Activated T-helper 9 cell treated with anti-CD3 and anti-CD28 coated beads, Interleukin-2, amount 50 U/mL, for 16 hours (primary cell): Measurements from ENCODE around the gene PAX5.

Experiments
- DNase-seq: peaks from one replicate; pipeline ENCODE4 v3.0.0-alpha.2; 2020; ENCODE audit warnings: low read depth

PAX5 gene

DNA sequence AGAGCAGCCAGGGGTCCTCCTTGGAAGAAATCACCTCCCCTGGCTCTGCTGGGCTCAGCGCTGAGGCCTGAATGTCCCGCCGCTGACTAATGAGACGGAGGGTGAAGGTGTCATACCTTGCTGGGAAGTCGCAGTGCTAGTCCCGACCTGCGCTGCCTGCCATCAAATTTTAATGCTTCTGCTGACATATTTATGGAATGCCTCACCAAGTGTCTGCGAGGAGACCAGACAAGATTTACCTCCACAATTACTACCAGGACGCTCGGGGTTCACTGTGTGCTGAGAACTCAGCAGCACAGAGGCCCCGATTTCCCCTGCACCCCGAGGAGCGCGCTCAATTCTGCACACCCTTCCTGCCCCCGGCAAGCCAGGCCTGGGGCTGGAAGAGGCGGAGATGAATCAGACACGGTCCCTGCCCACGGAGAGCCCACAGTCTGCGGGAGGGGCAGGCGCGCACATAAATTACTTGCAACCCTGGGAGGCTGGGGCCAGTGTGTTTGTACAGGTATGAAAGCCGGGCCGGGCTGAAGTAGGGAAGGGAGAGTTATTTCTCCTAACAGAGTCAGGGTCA, 175.2 kb downstream of the PAX5 start:
- DNase-seq = no peak

DNA sequence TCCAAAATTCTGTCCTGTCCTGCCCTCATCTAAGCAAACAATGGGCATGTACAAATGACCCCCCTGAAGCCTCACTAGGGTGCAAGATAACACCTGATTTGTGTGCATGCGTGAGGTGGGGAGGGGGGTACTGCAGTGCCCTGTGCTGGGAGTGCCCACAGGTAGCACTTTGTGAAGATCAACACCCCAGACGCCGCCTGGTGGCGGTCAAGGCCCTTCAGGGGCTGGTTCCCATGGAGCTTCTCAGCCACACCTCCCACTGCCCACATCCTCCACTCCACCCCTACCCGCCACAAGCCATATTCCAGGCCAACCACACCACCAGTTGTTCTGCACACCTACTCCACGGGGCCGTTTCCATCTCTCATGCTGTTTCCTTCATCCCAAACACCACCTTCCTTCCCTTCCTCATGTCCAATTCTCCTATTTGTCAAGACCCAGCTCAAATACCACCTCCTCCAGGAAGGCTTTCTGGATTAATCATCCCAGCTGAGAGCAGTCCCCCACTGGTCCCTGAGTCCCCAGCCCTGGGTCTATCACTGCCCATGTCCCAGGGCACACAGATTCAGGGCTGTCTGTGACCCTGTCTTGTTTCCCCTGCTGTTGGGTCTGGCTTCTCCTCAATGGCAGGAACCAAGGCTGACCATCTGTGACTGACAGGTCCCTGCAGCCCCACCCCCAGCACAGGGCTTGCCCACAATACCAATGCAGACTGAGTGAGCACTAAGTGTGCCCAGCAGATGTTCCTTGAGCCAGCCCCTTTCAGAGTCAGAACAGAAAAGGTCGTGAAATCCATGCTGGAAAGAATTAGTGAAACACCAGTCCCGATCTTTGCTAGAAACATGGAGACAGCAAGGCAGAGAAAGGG, 178.4 kb downstream of the PAX5 start:
- DNase-seq = no peak

DNA sequence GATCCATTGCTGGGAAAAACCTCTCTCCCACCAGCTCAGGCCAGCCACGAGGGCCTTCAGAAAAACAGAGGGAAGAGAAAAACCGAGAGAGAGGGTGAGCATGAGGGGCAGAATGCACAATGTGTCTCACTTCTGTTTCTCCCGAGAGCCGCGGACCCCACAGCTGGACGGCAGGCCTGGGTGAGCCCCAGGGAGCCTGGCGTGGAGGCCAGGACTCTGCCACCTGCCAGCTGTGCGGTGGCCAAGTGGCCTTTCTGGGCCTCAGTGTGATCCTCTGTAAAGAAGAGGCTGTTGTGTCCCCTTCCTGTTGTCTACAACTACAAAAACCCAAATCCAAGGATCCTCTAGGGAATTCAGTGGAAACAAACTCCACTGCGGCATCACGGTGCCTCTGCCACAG, 179.3 kb downstream of the PAX5 start:
- DNase-seq = no peak

DNA sequence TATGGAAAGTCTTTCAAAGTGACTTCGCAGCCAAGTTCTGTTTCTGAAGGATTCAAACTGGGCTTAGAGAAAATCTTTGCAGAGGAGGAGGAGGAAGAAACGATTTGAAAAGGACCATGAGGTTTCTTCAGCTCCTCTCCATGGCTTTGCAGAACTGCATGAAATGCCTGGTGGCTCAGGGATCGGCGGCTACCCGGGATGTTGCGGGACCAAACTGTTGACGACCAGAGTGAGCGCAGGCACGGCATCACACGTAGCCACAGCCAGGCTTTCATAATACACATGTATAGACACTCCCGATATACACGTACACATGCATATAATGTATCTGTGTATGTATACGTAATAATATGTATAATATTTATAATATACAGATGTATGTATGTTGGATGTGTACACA, 180.0 kb downstream of the PAX5 start:
- no peak for DNase-seq

DNA sequence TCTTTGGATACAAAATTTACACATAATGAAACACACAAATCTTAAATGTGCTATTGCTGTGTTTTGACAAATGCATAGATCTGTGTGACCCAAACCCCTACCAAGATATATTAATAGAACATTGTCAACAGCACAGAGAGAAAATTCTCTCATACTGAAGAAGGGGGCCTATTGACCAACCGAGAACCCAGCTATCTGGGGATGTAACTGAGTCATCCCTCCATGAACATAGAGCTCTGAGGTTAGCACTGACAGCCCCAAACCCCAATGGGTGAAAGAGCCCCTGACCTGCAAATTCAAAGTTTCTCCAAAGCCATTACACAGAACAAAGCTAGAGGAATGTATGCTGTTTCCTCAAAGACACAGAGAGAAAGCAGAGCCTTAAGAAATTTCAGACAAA, 180.8 kb downstream of the PAX5 start:
- no peak for DNase-seq

DNA sequence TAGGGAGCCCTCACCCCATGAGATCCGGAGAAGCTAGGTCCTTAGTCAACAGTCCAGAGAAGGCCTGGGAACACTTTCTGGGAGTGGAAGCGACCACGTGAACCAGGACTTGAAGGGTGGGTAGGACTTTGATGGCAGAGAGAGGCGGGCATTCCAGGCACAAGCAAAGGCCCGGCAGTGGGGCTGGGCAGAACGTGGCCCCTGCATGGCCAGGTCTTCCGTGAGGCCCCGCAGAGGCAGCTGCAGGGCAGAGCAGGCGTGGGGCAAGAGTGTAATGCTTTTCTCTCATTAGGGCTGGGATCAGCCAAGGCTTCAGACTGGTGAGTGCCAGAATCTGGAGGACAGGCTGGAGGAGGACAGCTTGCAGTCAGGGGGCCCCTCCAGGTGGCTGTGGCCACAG, 184.1 kb downstream of the PAX5 start:
- no peak for DNase-seq

DNA sequence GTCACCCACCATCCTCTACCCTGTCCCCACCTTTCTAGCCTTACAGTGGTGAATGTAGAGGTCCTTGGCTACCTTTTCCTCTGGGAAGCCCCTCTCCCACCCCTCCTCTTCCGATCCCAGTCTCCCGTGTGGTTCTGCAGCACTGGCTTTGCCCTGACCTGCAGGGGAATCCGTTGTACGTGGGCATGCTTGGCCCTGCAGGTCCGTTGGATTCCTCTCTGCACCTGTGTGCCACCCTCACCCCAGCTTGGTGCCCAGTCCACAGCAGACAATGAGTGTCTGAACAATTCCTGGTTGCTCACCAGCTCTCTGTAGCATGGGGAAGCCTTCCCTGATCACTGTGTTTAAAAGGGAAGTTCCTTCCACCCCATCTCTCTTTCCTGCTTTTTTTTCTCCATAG, 185.1 kb downstream of the PAX5 start:
- no peak for DNase-seq

DNA sequence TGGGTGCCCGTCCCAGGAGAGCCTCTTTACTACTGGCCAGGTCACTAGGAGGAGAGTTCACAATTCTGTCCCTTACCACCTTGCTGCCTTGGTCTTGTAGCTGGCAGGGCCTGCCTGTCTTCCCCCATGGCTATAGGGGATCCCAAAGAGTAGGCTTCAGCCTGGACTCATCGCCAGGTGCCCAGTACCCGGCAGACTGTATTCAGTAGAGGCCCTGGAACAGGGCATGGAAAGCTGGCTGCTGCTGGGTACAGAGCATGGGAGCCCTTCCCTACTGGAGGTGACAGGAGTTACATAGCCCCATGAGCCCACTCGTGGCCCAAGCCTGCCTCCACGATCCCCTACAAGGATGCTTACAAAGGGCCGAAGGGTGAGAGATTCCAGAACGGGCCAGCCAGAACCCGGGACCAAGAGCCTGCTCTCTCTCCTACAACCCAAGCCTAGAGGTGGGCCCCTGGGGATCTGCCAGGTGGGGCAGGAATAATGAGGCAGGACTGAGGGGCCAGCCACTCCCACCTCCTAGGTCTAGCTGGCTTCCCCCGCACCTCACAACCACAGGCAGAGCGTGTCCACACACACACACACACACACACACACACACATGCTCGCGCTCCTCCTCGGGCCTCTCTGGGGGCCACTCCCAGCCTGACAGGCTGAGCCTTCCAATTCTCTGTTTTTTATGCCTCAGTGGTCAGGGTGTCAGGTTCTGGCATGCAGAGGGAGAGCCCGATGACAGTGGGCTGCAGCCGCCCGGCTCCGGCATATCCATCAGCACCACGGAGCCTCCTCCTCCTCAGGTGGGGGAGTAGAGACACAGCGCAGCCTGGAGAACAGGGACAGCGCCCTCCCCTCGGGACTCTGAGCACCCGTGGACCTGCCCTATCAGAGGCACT, 186.0 kb downstream of the PAX5 start:
- DNase-seq = no peak

DNA sequence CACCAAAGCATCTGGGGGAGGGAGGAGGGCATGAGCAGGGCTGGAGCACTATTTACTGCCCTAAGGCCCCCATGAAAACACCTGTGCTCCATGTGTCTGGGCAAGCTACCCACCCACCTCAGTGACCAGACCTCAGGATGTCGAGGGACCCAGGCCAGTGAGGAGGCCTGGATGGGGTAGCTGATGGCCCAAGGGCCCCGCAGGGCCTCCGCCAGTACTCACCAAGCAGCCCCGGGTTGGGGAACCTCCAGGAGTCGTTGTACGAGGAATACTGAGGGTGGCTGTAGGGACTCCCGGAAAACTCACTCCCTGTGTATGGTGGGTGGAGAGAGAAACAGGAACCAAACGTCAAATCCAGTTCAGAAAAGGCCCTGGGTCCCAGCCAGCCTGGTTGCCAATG, 187.4 kb downstream of the PAX5 start:
- DNase-seq = no peak

DNA sequence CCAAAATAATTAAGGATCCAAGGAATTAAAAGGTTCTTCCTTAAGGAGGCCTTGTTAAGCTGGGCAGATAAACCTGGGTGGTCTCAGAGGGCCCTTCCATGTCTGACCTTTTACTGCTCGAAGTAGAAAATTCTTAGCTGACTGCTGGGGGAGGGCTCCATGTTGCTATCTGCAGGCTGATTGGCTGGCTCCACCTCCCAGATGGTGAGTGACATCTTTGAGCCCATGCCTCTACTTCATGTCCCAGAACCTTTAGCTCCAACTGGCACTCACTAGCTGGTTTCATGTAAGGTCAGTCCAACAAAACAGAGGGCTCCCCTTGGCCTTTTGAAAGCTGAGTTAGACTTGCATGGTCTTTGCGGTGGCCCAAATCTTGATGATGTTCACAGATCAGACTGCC, 188.2 kb downstream of the PAX5 start:
- DNase-seq = no peak

DNA sequence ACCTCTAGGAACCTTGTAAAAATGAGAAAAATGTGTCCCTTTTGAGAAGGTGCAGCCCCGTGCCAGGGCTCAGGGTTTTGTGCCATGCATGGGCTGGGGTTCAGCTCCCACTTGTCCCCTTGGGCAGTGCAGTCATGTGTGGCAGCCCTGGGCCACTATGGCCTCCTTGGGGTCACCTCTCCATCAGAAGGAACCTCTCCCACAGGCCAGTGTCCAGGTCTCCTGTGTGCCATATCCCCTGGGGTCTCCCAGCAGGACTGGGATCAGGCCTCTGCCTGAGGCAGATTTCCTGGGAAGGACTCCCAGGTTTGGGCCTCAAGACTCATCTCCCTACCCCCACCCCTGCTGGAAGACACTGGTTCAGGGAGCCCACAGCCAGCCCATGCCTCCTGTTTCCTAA, 189.1 kb downstream of the PAX5 start:
- DNase-seq = no peak

DNA sequence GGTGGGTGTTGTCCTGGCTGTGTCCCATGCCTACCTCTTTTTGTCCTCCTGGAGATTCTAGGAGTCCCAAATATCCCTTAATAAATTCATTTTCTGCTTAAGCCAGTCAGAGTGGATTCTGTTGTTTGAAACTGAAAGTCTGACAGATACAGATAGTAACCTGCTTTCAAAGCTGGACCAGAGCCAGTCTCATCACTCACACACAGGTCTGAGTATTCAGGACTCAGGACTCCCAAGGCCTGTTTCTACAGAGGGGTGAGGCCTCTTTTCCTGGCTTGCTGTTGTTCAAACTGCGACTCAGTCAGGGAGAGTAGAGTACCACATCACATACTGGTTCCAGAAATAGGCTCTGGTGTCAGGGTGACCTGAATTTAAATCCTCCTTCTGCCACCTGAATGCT, 190.1 kb downstream of the PAX5 start:
- DNase-seq = no peak

DNA sequence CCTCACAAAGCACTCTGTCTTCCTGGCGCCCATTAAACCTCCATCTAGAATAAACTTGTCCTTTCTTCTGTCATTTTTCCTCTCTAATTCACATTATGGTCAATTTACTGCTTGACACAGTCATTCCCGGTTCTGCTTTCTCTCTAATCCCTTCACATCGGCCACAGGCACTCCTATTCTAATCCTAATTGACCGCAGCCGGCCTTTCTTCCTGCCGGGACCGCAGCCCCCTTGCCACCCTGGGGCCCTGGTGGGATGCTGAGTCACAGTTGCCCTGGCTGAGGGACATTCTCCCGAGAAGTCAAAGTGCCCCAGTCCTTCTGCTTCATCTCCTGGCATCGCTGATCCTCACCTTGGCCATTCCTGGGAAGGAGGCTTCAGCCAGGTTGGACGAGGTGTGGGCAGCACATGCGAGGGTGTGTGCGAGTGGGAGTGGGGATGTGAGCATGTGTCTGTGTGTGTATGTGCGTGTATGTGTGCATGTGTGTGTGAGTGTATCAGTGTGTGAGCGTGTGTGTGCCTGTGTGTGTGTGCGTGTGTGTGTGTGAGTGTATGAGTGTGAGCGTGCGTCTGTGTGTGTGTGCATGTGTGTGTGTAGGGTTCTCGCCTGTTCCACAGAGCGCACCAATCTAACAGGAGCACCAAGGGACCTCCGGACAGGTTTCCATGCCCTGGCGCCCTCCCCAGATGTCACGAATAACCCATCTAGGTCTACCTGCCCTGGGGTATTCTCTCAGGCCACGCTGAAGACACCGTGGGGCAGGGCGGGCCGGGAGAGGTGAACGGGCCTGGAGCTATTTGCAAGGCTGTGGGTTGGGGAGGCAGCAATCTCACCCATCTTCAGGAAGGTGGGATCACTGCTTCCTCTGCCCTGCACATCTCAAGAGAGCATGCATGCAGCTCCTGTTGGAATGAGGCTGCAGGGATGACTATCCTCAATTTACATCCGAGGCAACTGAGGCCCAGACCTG, 191.2 kb downstream of the PAX5 start:
- no peak for DNase-seq

DNA sequence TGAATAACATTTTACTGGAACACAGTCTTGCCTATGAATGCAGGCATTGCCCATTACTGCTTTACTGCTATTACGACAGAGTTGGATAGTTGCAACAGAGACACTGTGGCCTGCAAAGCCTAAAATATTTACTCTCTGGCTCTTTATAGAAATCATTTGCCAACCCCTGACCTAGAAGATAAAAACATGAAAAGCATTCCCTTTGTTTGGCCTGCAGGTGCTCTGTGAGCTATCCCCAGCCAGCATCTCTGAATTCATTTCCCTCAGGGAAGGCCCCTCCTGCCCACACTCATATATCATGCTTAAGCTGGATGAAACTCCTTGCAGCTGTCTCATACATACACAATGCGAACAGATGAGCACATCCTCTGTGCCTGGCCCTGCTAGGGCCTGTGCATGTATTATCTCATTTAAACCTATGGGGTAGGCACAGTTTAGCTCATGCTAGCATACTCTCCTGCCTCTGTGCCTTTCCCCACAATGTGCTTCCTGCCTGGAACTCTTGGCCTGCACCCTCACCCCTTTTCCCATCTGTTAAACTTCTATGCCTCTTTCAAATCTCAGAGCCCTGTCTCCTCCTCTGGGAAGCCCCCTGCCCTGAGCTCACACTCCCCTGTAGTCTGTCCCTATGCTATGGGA, 193.1 kb downstream of the PAX5 start:
- DNase-seq = no peak

DNA sequence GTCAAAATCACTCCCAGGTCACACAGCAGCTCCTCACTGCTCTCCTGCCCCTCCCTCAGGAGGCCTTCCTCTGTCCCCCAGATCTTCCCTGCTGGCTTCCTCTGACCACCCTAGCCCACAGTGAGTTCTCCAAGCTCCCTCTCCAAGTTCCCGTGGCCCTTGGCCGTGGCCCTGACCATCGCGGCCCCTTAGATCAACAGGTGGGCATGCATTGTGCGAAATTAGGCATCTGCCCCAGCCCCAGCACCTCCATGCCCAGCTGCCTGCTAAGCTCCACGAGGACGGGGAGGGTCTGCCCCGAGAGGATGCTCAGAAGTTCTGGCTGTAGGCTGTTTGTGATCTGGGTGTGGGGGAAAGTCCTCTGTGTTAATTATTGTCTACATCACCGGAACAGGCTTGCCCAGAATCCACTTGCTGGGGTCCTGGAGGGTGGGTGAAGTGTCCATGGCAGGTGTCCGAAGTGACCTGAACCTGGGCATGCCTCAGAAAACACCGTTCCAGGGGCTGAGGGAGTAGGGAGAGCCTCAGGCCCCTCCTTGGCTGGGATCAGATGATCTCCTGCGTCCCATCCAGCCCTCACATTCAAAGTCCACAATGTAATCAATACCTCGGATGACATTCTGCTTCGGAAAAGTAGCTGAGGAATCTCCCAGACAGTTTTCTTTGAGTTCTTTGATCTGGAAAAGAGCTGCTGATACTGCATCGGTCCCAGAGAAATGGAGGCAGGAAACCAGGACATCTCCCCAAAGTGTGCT, 194.8 kb downstream of the PAX5 start:
- no peak for DNase-seq

DNA sequence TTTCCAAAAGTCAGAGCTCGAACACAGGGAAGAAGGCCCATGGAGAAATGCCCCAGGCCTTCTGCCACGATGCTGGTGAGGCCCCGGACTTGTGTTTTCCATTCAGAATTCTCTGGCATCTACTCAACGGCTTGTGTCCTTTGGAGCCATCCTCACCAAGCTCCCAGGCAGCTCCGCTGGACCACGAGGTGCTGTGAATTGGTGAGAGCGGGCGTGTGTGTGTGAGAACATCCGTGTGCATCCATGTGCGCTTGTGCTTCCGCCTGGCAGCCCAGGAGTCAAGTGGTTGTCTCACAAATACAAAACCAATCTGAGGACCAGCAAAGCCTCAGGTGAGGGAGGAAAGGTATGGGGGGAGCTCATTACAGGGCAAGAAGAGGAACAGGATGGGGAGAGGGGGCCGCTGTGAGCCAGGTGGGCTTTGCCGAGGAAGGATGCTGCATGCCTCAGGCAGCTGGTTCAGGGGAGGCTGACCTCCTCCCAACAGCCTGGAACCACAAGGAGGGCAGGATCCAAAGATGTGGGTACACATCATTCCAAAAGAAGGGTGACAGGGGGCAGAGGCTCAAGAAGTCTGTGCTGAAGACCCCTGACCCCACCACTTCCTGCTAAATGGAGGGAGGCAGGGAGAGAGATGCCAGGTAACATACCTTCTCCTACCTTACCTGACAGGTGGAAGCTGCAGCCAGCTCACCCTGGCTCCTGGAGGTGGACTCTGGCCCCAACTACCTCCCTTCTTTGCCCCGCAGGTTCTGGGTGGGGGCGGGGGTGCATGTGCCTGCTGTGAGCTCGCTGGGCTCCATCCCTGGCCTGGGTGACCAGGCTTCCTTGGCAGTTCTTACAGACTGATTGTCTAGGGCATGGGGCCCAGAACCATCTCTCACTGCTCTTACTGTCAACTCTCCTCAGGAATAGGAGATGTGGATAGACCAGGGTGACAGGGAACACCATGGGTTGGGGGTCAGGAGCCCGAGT, 196.3 kb downstream of the PAX5 start:
- no peak for DNase-seq

DNA sequence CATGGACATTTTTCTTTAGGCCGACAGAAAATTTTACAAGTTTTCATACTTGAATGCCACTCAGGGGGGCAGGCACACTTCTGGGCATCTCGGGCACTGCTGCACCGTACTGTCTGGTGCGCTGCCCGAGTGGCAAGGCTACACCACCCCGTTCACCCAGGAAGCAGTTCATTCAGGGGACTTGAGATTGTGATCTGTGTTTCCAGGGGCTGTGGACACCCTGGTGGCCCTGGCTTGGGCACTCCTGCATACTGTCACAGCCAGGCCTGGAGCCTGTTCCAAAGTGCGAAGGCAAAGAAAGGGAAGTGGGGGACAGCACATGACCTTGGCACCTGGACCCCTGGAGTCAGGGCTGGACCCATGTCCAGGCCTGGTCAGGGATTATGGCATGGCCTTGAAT, 197.6 kb downstream of the PAX5 start:
- DNase-seq = no peak

DNA sequence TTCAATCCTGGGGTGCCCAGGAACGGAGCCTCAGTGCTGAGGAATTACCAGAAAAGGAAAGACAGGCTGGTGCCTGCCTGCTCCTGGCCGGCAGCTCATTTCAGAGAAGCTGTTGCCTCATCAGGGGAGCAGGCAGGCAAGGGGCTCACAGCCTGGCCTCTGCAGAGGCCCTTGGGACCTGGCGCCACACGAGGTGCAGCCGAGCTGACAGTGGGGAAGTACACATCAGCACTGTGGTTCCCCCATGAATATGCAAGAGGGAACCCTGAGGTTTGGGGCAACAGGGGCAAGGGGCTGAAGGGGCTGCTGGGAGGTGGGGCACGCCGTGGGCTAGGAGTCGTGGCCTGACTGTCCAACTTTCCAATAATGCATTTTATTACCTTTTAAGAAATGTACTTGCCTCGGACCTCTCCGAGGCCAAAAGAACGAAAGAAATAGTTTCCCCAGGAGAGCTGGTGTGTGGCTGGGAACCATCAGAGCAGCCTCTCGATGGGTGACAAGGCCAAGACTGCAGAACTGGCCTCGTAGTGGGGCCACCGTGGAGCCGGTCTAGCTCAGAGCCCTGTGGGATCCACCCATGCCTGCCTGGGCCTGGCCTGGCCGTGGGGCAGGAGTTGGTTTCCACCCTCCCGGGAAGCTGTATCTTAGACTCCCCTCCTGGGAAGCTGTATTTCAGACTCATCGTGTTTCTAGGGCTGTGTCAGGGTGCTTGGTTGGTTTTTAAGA, 198.6 kb downstream of the PAX5 start:
- DNase-seq = no peak

DNA sequence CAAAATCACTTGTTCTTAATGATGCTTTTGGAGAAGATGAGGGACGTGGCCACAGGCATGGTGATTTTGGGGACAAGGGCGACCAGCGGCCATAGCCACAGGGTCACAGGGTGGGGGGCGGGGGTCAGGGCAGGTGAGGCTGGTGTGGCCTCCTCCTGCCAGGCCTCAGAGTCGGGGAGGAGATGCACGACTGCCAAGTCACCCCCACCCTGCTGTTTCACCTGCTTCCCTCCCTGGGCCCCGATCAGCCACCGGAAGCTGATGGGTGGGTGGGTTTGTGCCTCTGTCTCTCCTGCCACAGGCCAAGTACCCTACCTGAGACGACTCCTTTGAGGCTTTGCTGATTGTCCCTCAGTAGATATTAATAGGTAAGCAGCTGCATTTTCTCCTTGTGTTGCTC, 199.3 kb downstream of the PAX5 start:
- no peak for DNase-seq
